BLaER1 (cell line): Measurements from ENCODE around the gene EYS.
"Not testable (repeated sequence)": the region's sequence is repeated elsewhere in the genome, so short reads cannot be mapped to it uniquely, and the experiment has no call there.

Experiments used
- H3K27ac ChIP-seq: shearing (Covaris generic); formaldehyde crosslinking; 2 replicates; pipeline ENCODE4 v1.8.1; 2022
- H3K27me3 ChIP-seq: shearing (Covaris generic); formaldehyde crosslinking; 2 replicates; pipeline ENCODE4 v1.8.1; 2022
- H3K36me3 ChIP-seq: shearing (Covaris generic); formaldehyde crosslinking; 2 replicates; pipeline ENCODE4 v1.8.1; 2022
- H3K4me1 ChIP-seq: shearing (Covaris generic); formaldehyde crosslinking; 2 replicates; pipeline ENCODE4 v1.8.1; 2022
- H3K4me2 ChIP-seq: shearing (Covaris generic); formaldehyde crosslinking; 2 replicates; pipeline ENCODE4 v1.8.1; 2022
- H3K4me3 ChIP-seq: shearing (Covaris generic); formaldehyde crosslinking; 2 replicates; pipeline ENCODE4 v1.8.1; 2022
- H3K9ac ChIP-seq: shearing (Covaris generic); formaldehyde crosslinking; 2 replicates; pipeline ENCODE4 v1.8.1; 2022
- H3K9me3 ChIP-seq: shearing (Covaris generic); formaldehyde crosslinking; 2 replicates; pipeline ENCODE4 v1.8.1; 2022
- H4K20me1 ChIP-seq: shearing (Covaris generic); formaldehyde crosslinking; 2 replicates; pipeline ENCODE4 v1.8.1; 2022
- Cebpa-rat ChIP-seq: shearing (Covaris generic); IDR thresholded peaks from 2 replicates; pipeline ENCODE4 v1.8.1; 2022

The EYS gene

DNA sequence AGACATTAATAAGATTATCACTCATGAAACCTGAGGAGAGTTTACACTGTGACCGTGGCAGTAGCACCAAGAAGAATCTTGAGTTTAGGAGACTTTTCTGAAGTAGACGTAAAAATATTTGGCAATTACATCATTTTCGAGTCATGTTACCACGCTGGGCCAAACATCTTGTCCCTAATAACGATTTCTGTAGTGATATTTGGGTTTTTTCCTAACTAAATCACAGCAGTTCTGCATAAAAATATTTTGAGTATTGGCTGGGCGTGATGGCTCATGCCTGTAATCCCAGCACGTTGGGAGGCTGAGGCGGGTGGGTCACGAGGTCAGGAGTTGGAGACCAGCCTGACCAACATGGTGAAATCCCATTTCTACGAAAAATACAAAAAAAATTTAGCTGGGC is 1809.1 kb downstream of the EYS start:
- no peak for TF ChIP-seq Cebpa-rat
- Histone ChIP-seq H3K4me2 (no peak overlapping the region), H3K27ac (no peak overlapping the region)

DNA sequence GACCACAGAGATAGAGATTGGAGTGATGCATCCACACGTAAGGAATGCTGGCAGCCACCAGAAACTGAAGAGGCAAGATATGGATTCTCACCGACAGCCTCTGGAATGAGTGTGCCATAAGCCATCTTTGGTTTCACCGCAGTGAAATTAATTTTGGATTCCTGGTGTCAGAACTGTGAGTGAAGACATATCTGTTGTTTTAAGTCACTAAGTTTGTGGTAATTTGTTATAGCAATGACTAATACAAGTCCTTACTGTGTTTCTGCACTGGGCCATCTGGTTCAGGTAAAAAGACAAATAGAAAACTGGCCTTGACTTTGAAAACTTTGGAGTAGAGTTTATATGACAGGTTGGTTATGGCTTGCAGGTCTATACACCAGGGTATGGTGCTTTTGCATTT is 1809.6 kb downstream of the EYS start:
- Histone ChIP-seq H3K4me1 (no peaks in the 10 kb centered on the region), H3K27ac (no peak overlapping the region), H3K9ac (no peak overlapping the region), H3K4me2 (no peak overlapping the region), H3K4me3 (no peak overlapping the region), H3K36me3 (no peaks in the 10 kb centered on the region), H3K9me3 (no peaks in the 10 kb centered on the region), H3K27me3 (no peaks in the 10 kb centered on the region), H4K20me1 (no peaks in the 10 kb centered on the region)
- TF ChIP-seq Cebpa-rat, result no peak

More for the DNA sequence above, 1809.1 kb downstream of the EYS start:
- Histone ChIP-seq H3K4me3 (no peak overlapping the region), H3K9ac (no peak overlapping the region), H3K9me3 (no peaks in the 10 kb centered on the region), H3K36me3 (no peaks in the 10 kb centered on the region), H3K27me3 (no peaks in the 10 kb centered on the region), H3K4me1 (no peaks in the 10 kb centered on the region), H4K20me1 (no peaks in the 10 kb centered on the region)

DNA sequence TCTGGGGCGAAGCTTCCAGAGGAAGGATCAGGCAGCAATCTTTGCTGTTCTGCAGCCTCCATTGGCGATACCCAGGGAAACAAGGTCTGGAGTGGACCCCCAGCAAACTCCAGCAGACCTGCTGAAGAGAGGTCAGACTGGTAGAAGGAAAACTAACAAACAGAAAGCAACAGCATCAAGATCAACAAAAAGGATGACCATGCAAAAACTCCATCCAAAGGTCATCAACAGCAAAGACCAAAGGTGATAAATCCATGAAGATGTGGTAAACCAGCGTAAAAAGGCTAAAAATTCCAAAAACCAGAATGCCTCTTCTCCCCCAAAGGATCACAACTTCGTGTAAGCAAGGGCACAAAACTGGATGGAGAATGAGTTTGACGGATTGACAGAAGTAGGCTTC is 1818.6 kb downstream of the EYS start:
- H3K4me3 ChIP-seq, result no peak overlapping the region
- H3K27ac ChIP-seq, result no peak overlapping the region
- H3K9ac ChIP-seq, result no peak overlapping the region
- no peak for TF ChIP-seq Cebpa-rat
- no peak overlapping the region for H3K4me2 ChIP-seq
- H3K36me3 ChIP-seq, result no peaks in the 10 kb centered on the region
- H3K27me3 ChIP-seq, result no peaks in the 10 kb centered on the region
- no peaks in the 10 kb centered on the region; the same call in 1 of the 2 replicates for H3K9me3 ChIP-seq
- no peaks in the 10 kb centered on the region for H3K4me1 ChIP-seq
- no peaks in the 10 kb centered on the region for H4K20me1 ChIP-seq

DNA sequence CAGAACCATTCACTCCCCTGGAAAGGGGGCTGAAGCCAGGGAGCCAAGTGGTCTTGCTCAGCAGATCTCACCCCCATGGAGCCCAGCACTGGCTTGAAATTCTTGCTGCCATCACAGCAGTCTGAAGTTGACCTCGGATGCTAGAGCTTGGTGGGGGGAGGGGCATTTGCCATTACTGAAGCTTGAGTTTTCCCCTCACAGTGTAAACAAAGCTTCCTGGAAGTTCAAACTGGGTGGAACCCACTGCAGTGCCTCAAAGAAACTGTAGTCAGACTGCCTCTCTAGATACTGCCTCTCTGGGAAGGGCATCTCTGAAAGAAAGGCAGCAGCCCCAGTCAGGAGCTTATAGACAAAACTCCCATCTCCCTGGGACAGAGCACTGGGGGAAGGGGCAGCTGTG is 1819.2 kb downstream of the EYS start:
- not testable (repeated sequence) for H3K4me3 ChIP-seq, H3K4me2 ChIP-seq, H4K20me1 ChIP-seq, H3K9ac ChIP-seq, H3K4me1 ChIP-seq, H3K9me3 ChIP-seq, H3K36me3 ChIP-seq, H3K27ac ChIP-seq, H3K27me3 ChIP-seq

DNA sequence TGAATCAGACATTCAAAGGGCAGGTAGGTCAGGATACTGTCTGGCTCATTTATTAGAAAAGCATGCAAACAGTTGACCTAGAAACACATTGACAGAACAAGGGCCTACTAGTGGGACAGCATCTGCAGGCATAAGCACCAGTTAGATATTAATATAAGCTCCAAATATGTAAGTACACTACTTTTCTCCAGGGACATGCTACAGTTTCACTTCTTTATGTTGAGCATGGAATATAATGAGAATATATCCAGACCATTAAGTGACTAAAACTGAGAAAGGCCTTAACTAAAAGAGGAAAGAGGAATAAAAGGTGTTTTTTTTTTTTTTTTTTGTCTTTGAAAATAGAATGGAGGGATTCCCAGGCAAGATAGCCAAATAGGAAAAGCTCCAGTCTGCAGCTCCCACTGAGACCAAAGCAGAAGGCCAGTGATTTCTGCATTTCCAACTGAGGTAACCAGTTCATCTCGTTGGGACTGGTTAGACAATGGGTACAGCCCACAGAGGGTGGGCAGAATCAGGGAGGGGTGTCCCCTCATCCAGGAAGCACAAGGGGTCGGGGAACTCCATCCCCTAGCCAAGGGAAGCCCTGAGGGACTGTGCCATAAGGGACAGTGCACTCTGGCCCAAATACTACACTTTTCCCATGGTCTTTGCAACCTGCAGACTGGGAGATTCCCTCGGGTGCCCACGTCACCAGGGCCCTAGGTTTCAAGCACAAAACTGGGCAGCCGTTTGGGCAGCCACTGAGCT is 1819.8 kb downstream of the EYS start:
- Histone ChIP-seq H3K27me3 (no peaks in the 10 kb centered on the region), H3K4me2 (no peak overlapping the region), H3K27ac (no peak overlapping the region), H3K4me3 (no peak overlapping the region), H3K9ac (no peak overlapping the region), H4K20me1 (no peaks in the 10 kb centered on the region), H3K36me3 (no peaks in the 10 kb centered on the region), H3K9me3 (no peaks in the 10 kb centered on the region; the same call in 1 of the 2 replicates), H3K4me1 (no peaks in the 10 kb centered on the region)
- TF ChIP-seq Cebpa-rat, result no peak

DNA sequence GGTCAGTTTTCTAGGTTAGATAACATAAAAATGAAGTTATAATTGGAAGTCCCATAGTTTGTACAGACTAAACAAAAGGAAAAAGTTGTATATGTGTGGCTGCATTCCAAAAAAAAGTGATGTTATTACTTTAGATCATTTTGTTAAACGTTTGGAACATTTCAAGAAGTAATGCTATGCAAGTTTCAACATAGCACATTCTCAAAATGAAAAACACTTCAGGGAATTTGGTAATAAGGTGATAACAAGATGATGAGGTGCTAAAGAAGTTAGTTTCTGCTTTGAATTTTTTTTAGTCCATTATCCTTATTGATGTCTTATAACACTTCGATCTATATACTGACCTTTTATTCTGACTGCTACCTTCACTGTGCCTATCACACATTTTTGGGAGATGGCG is 1820.7 kb downstream of the EYS start:
- H3K36me3 ChIP-seq, result no peaks in the 10 kb centered on the region
- H3K9ac ChIP-seq, result no peak overlapping the region
- no peaks in the 10 kb centered on the region; the same call in 1 of the 2 replicates for H3K9me3 ChIP-seq
- no peaks in the 10 kb centered on the region for H3K27me3 ChIP-seq
- H3K4me3 ChIP-seq, result no peak overlapping the region
- no peak for TF ChIP-seq Cebpa-rat
- H3K4me1 ChIP-seq, result no peaks in the 10 kb centered on the region
- H4K20me1 ChIP-seq, result no peaks in the 10 kb centered on the region
- H3K4me2 ChIP-seq, result no peak overlapping the region
- H3K27ac ChIP-seq, result no peak overlapping the region

DNA sequence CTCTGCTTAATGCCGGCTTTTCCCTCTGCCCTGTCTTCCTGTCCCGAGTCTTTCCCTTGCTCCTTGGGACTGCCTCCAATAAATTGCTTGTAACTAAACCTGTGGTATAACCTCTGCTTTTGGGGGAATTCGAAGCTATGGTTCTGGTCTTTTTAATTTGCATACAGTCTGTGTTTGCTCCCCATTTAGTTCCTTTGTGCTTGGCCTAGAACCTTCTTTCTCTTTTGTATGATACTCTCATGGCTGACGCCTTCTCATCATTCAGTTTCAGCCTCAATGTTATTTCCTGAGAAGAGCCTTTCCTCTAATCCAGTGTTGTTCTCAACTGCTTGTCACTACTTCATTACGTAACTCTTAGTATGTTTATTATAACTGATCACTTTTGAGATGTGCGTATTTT is 1823.4 kb downstream of the EYS start:
- no peak overlapping the region for H3K27ac ChIP-seq
- no peaks in the 10 kb centered on the region for H3K4me1 ChIP-seq
- no peak overlapping the region for H3K9ac ChIP-seq
- no peaks in the 10 kb centered on the region for H3K36me3 ChIP-seq
- H3K9me3 ChIP-seq, result peaks cover 3% of the 10 kb centered on the region; the same call in 1 of the 2 replicates
- no peaks in the 10 kb centered on the region for H3K27me3 ChIP-seq
- H4K20me1 ChIP-seq, result no peaks in the 10 kb centered on the region
- no peak overlapping the region for H3K4me3 ChIP-seq
- TF ChIP-seq Cebpa-rat, result no peak
- H3K4me2 ChIP-seq, result no peak overlapping the region

DNA sequence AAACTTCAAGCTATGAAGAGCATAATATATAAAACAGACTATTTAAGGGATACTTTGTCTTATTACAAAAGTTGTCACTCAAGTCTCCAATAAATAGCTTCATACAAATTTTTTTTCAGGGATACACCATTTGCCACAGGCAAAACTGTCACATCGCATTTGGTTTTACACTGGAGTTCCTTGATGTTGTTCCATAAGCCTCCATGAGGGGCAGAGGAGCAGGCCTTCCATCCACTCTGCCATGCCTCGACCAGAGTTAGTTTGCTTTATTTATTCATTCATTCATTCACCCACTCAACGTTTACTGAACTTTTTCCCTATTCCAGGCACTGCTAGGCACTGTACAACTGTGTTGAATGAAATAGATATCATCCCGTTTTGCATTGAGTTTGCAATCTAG is 1824.8 kb downstream of the EYS start:
- Histone ChIP-seq H3K4me1 (no peaks in the 10 kb centered on the region), H4K20me1 (no peaks in the 10 kb centered on the region), H3K4me2 (no peak overlapping the region), H3K27me3 (no peaks in the 10 kb centered on the region), H3K36me3 (no peaks in the 10 kb centered on the region), H3K9me3 (peaks cover 8% of the 10 kb centered on the region; the same call in 1 of the 2 replicates), H3K9ac (no peak overlapping the region), H3K27ac (no peak overlapping the region), H3K4me3 (no peak overlapping the region)
- TF ChIP-seq Cebpa-rat, result no peak

DNA sequence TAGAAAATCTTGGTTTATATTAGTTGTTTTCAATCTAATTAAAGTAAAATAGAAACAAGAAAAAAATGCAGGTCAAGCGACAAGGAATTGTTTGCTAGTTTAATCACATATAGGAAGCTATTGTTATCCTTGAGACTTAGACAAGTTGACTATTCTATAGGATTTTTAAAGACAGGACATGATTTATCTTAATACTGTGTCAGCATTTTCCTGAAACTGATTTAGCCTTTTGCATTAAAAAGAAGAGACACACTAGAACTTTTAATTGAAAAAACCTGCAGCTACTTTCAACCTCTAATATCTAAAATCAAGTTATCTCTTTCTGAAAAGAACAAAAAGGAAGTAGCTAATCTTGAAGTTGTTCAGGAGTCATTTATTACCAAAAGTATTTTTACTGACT is 1825.2 kb downstream of the EYS start:
- H3K4me2 ChIP-seq, result no peak overlapping the region
- H3K4me3 ChIP-seq, result no peak overlapping the region
- no peaks in the 10 kb centered on the region for H3K4me1 ChIP-seq
- no peak overlapping the region for H3K27ac ChIP-seq
- no peaks in the 10 kb centered on the region for H4K20me1 ChIP-seq
- H3K36me3 ChIP-seq, result no peaks in the 10 kb centered on the region
- H3K27me3 ChIP-seq, result no peaks in the 10 kb centered on the region
- no peak for TF ChIP-seq Cebpa-rat
- peaks cover 8% of the 10 kb centered on the region; the same call in 1 of the 2 replicates for H3K9me3 ChIP-seq
- H3K9ac ChIP-seq, result no peak overlapping the region

DNA sequence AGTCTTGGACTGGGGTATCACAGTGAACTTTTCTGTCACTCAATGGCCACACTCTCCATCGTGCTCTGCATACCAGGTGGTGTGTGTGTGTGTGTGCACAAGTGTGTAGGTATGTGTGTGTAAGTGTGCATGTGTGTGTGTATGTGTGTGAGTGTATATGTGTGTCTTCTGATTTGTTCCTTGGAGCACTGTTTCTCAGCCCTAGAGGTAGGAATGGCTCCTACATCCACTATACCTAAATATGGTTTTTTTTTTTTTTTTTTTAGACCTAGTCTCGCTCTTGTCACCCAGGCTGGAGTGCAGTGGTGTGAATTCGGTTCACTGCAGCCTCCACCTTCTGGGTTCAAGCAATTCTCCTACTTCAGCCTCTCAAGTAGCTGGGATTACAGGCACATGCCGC is 1834.8 kb downstream of the EYS start:
- Histone ChIP-seq H3K9me3 (no peaks in the 10 kb centered on the region), H3K27ac (no peak overlapping the region), H3K9ac (no peak overlapping the region), H3K4me3 (no peak overlapping the region), H3K27me3 (no peaks in the 10 kb centered on the region), H3K36me3 (no peaks in the 10 kb centered on the region), H4K20me1 (no peaks in the 10 kb centered on the region), H3K4me1 (no peaks in the 10 kb centered on the region), H3K4me2 (no peak overlapping the region)
- no peak for TF ChIP-seq Cebpa-rat

DNA sequence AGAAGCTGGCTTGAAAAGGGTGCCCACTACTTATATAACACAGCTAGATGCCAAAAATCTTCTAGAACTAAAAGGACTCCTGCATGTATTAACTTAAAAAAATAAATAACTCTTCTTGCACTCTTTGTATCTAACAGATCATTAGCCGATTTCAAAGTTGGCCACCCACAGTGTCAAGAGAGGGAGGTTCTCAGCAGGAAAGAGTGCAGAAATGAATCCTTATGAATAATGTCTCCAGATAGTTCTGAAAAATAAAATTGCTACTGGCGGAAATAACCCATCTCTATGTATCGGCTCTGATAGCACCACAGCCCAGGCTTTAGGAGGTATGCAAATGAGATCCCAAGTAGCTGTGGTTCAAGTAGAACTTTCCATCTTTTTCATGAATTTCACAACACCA is 1838.7 kb downstream of the EYS start:
- Histone ChIP-seq H4K20me1 (no peaks in the 10 kb centered on the region), H3K9me3 (no peaks in the 10 kb centered on the region), H3K4me3 (no peak overlapping the region), H3K27me3 (no peaks in the 10 kb centered on the region), H3K4me2 (no peak overlapping the region), H3K27ac (no peak overlapping the region), H3K9ac (no peak overlapping the region), H3K4me1 (no peaks in the 10 kb centered on the region), H3K36me3 (no peaks in the 10 kb centered on the region)
- TF ChIP-seq Cebpa-rat, result no peak
